NCI-H526 (cell line): ENCODE data around the gene NEK5.
"Not testable (repeated sequence)": the region's sequence is repeated elsewhere in the genome, so short reads cannot be mapped to it uniquely, and the experiment has no call there.

Experiments
- DNase-seq, 2 experiments: peaks; one replicate each; lab custom pipeline; 2025; lab: John Stamatoyannopoulos, UW

Gene NEK5

GRCh38 chr13:52128714-52129700 is at the start of gene NEK5:
Gene NEK5 (minus strand): TSS chr13:52129073. CDS start chr13:52127482, 1,591 bp downstream.
- peak; percentile 49 to 91 for DNase-seq

- DNase-seq: no peak
These were observed 48.4 kb upstream of the NEK5 start for GRCh38 chr13:52177276-52177675.

- not testable (repeated sequence) for DNase-seq
These were observed 45.1 kb upstream of the NEK5 start for GRCh38 chr13:52173970-52174369.

- DNase-seq: no peak
These were observed 44.5 kb upstream of the NEK5 start for GRCh38 chr13:52173373-52173772.

DNA sequence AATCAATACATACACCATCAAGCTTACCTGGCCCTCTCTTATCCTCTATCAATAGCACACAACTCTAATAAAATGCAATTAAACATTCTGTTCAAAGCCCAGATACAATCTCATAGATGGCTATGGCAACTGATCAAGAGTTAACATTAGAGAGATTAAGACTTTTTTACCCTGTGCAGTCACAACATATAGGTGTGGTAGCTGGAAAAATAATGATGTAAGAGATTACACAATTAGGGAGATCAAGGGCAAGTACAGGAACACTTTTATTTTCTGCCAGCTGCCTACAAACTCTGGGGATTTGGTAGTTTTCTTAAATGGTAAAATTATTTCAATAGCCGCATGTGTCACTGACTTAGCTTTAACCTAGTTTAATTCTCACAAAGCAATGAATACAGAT is 42.8 kb upstream of the NEK5 start:
- DNase-seq: not testable (repeated sequence)

- not testable (repeated sequence) for DNase-seq
These were observed 42.0 kb upstream of the NEK5 start for GRCh38 chr13:52170828-52171391.

GRCh38 chr13:52169839-52170238 is 41.0 kb upstream of the NEK5 start:
- DNase-seq: no peak

DNA sequence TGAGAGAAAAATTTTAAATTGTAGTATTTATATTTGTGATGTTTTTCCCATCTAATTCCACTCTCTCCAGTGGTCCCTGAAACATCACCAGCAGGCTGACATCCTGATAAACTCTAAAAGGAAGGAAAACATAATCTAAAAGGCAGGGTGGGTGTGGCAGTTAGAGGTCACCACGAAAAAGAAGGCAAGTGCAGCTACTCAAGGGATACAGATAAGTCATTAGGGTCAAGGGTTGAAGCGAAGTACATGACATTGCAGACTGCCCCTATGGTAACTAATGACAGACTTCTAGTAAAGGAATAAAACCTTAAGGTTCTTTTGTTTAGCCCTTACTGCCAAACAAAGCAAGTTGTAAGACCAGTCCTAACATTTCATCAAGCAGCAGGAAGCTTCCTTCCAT is 36.5 kb upstream of the NEK5 start:
- no peak for DNase-seq

- DNase-seq: no peak
These were observed 36.1 kb upstream of the NEK5 start for GRCh38 chr13:52164989-52165388.

GRCh38 chr13:52163878-52164277 is 35.0 kb upstream of the NEK5 start:
- not testable (repeated sequence) for DNase-seq

DNA sequence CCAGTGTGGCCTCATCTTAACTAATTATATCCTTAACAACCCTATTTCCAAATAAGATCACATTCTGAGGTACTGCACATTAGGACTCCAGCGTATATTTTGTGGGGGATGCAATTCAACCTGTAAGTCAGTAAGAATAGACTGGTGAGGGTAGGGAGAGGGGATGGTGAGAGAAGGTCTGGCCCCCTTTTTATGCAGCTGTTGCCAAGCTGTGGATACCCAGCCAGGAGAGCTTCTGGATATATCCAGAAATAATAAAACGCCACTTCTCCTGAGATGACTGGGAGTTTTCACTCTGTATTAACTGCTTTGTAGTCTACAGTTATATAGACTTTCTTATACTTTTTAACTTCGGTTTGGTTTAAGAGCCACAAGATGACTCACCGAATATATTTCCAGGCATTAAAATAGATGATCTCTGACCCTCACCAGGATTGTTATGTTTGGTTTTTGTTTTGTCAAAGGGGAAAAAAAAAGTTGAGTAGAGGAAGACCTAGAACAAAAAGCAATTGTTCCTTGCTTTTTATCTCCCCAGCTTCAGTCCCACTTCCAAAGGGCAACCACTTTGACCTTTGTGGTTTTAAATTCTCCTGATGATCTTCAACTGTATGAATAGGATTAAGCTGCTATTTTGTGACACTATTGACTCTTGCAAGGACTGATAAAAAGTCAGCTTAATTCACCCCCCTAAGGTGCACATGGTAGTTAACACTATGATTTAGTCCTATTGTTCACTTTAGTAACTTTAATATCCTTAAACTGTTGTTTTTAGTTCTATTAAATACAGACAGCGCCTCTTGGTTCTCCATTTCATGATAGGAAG is 33.6 kb upstream of the NEK5 start:
- no peak for DNase-seq

- no peak for DNase-seq
These were observed 32.3 kb upstream of the NEK5 start for GRCh38 chr13:52161181-52161646.

- no peak for DNase-seq
These were observed 31.6 kb upstream of the NEK5 start for GRCh38 chr13:52160506-52160905.

DNA sequence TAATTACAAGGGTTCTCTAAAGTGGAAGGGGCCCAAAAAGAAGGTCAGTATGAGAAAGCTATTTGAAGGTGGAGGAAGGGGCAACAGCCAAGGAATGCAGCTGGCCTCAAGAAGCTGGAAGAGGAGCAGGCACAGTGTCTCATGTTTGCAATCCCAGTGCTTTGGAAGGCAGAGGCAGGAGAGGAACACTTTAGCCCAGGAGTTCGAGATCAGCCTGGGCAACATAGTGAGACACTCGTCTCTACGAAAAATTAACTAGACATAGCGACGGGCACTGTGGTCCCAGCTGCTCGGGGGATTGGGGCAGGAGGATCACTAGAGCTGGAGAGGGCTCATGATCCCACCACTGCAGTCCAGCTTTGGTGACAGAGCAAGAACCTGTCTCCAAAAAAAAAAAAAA is 31.2 kb upstream of the NEK5 start:
- no peak for DNase-seq

- peak; percentile 53 to 88 for DNase-seq
These were observed 30.5 kb upstream of the NEK5 start, which contains the start of gene NEK3 for GRCh38 chr13:52159159-52159982. Gene NEK3 (minus strand): TSS chr13:52159597. CDS start chr13:52156191, 3,406 bp downstream.

DNA sequence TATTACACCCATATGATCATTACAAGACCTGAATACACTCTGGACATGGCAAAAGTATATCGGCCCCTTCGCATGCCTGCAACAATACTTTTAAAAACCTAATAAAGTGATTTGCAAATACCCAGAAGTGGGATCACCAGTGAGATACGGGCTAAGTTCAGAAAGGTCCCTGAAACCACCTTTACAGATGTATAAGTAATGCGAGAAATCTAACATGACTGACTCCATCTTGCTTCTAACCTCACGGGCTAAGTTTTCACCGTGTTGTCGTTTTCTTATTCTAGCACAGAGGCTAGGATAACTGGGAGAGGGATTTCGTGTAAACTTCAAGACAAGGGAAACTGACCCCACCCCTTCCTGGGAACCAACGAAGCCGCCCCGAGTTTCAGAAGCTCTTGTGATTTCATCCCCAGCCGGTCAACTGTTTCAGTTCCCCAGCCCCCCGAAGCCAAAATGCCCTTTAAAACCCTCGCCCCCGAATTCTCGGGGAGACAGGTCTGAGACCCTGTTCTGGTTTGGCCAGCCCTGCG is 29.8 kb upstream of the NEK5 start:
- peak in 1 of 2 experiments; percentile 48 for DNase-seq

DNA sequence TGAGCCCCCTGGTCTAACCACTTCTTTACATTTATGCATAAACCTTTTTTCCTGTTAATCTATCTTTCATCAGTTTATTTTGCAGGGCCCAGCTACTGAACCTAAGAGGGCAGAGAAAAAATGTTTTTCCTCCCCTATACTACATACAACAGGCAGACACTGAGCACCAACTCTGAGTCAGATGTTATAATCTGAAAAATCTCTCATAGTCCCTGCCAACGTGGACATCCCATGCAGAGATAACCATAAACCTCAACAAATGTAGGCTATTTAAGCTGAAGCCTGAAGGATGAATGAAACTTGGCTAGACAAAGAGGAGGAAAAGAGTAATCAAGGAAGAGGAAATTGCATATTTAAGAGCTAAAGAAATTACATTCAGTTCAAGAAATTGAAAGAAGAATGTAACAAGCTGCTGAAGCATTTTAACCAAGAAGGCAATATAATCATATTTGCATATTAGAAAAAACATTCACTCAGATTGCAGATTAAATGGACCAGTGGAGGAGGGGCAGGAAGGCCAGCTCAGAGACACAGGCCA is 27.9 kb upstream of the NEK5 start:
- DNase-seq: no peak

- DNase-seq: no peak
These were observed 26.3 kb upstream of the NEK5 start for GRCh38 chr13:52155177-52155576.

DNA sequence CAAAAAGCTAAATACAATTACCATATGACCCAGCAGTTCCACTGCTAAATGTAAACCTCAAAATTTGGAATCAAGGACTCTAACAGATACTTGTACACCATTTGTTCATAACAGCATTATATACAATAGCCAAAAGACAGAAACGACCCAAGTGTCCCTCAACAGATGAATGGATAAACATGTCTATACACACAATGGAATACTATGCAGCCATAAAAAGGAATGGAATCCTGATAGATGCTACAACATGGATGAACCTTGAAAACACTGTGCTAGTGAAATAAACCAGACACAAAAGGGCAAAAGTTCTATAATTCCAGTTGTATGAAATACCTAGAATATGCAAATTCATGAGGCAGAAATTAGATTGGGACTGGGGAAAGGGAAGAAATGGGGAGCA is 18.4 kb upstream of the NEK5 start:
- no peak for DNase-seq

DNA sequence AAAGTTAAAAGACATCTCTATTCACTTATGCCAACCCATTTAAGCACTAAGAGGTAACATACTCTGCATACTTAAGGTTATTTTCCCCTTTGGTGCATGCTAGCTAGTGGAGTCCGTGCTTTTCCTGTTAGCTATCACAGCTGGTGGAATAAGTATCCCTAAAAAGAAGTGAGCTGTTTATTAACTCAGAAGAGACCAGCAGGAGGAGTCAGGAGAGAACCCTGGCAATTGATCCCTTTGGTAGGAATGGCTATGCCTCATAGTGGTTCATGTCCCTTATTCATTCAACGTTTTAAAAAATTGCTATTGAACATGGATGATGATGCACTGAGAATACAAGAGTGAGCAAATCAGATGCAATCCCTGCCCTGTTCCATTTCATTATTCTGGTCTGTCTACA is 12.4 kb upstream of the NEK5 start:
- no peak for DNase-seq

GRCh38 chr13:52137489-52137888 is 8.6 kb upstream of the NEK5 start:
- DNase-seq: no peak
